Testis (tissue), 3 donors: ENCODE data around the gene FAM83C. TPM values are rescaled to one million over a fixed set of nuclear protein-coding genes. Genes with fewer than 3 reads are reported as not detected.

Experiments
- DNase-seq: peaks from one replicate; pipeline ENCODE4 v3.0.0-alpha.2; 2019
- H3K27ac ChIP-seq, 2 donors: fragments of 200-600 bp; sonication (generic); one replicate each; pipeline ENCODE4 v1.5.1; 2019
- H3K27me3 ChIP-seq: fragments of 200-600 bp; sonication (generic); one replicate; pipeline ENCODE4 v1.5.1; 2019
- H3K36me3 ChIP-seq: fragments of 200-600 bp; sonication (generic); one replicate; pipeline ENCODE4 v1.5.1; 2017; ENCODE audit warnings: low read depth; ENCODE audit errors: missing control alignments
- H3K4me1 ChIP-seq: fragments of 200-600 bp; sonication (generic); one replicate; pipeline ENCODE4 v1.5.1; 2019
- H3K4me3 ChIP-seq, 2 donors: fragments of 200-600 bp; sonication (generic); one replicate each; pipeline ENCODE4 v1.5.1; 2017 to 2019
- H3K9me3 ChIP-seq: fragments of 200-600 bp; sonication (generic); one replicate; pipeline ENCODE4 v1.5.1; 2017
- CTCF ChIP-seq, 3 experiments: fragments of 450-650 bp in 2 of 3; fragments of 200-600 bp in 1 of 3; sonication (generic) in 1 of 3; IDR thresholded peaks; one replicate each; pipeline ENCODE4 v1.5.1; 2016 to 2019; ENCODE audit warnings: antibody characterized with exemption in 3 of 3, mild to moderate bottlenecking in 2 of 3, moderate library complexity in 1 of 3
- POLR2A ChIP-seq: fragments of 450-650 bp; IDR thresholded peaks from one replicate; pipeline ENCODE4 v1.6.1; 2017; ENCODE audit warnings: antibody characterized with exemption, mild to moderate bottlenecking, moderate library complexity
- WGBS, 2 donors: methylation state at CpG; one replicate each; pipeline ENCODE4 v1.1.5; 2018; 5-methylcytosine and 5-hydroxymethylcytosine counted together
- intact Hi-C: fragments of 100-400 bp; cut with DNase I; formaldehyde crosslinking; loops from one replicate; pipeline ENCODE4 v1.15.1; 2023; ENCODE audit warnings: low total_unique reads
- polyA plus RNA-seq: library from polyadenylated mRNA; stranded (reverse); fragments of 350-450 nt; fragmentation: Illumina TruSeq; extraction: RNeasy Lipid Tissue Mini Kit (QIAGEN cat#74804); gene quantifications from one replicate; pipeline ENCODE4 v1.2.3, GENCODE V29; 2014; ENCODE audit warnings: low read depth, low replicate concordance; ENCODE audit not compliant: insufficient read depth
- total RNA-seq, 2 donors: library from RNA; depleted of rRNA; stranded (reverse); fragments of >200 nt; gene quantifications; one replicate each; pipeline ENCODE4 v1.2.3, GENCODE V29; 2016

FAM83C gene
- total and polyA plus RNA-seq, 3 donors from 2014 or later = 0.39 to 0.96 (median 0.43) TPM

GRCh38 chr20:35293303-35294292 lies 1.4 kb upstream of the FAM83C start:
- no peak for DNase-seq
- Histone ChIP-seq H3K9me3 (no peaks in the 10 kb centered on the region), H3K27ac (no peak overlapping the region), H3K36me3 (no peaks in the 10 kb centered on the region), H3K4me3 (no peak overlapping the region), H3K4me1 (no peaks in the 10 kb centered on the region), H3K27me3 (no peaks in the 10 kb centered on the region)
- no peak for TF ChIP-seq POLR2A
- TF ChIP-seq CTCF (IDR thresholded peaks at IDR 0.05) = no peak
- 86 to 93% methylated on average over 19 of the region's 19 CpGs for WGBS, 2 donors
- intact Hi-C loops = no loop called here

GRCh38 chr20:35292504-35293285 lies 470 bp upstream of the FAM83C start:
- H3K36me3 ChIP-seq = no peaks in the 10 kb centered on the region
- H3K4me3 ChIP-seq = no peak overlapping the region
- TF ChIP-seq POLR2A = no peak
- H3K9me3 ChIP-seq = no peaks in the 10 kb centered on the region
- WGBS, 2 donors = 67 to 68% methylated on average over 19 to 23 of the region's 23 CpGs
- no peak for DNase-seq
- H3K27me3 ChIP-seq = no peaks in the 10 kb centered on the region
- intact Hi-C loops = no loop called here
- no peak overlapping the region for H3K27ac ChIP-seq
- H3K4me1 ChIP-seq = no peaks in the 10 kb centered on the region

GRCh38 chr20:35290887-35291417 lies 1.3 kb downstream of the FAM83C start:
- Histone ChIP-seq H3K4me1 (no peaks in the 10 kb centered on the region), H3K27ac (no peak overlapping the region), H3K9me3 (no peaks in the 10 kb centered on the region), H3K36me3 (no peaks in the 10 kb centered on the region), H3K27me3 (no peaks in the 10 kb centered on the region), H3K4me3 (no peak overlapping the region)
- TF ChIP-seq POLR2A (no peak), CTCF (IDR thresholded peaks at IDR 0.05) (no peak)
- 77 to 79% methylated on average over 7 of the region's 7 CpGs for WGBS, 2 donors
- intact Hi-C loops = no loop called here
- no peak for DNase-seq

- Histone ChIP-seq H3K27ac (no peak overlapping the region), H3K4me1 (no peaks in the 10 kb centered on the region), H3K4me3 (no peak overlapping the region), H3K27me3 (no peaks in the 10 kb centered on the region), H3K36me3 (no peaks in the 10 kb centered on the region), H3K9me3 (no peaks in the 10 kb centered on the region)
- 67 to 70% methylated on average over 7 of the region's 7 CpGs for WGBS, 2 donors
- TF ChIP-seq CTCF (IDR thresholded peaks at IDR 0.05) = no peak
- TF ChIP-seq POLR2A = no peak
- intact Hi-C loops = no loop called here
- no peak for DNase-seq
Measured at GRCh38 chr20:35290186-35290886, 1.9 kb downstream of the FAM83C start.
